HG02981 (cell line): ENCODE data around the gene PRMT9.

Experiments used
- ATAC-seq: cut with Tn5 transposase; IDR thresholded peaks from one replicate; pipeline ENCODE4 v1.9.1; 2021; ENCODE audit warnings: mild to moderate bottlenecking, moderate library complexity; ENCODE audit not compliant: unreplicated experiment

Gene PRMT9

GRCh38 chr4:147625733-147626132, 58.2 kb downstream of the PRMT9 start:
- ATAC-seq: no peak

GRCh38 chr4:147620315-147620714, 63.6 kb downstream of the PRMT9 start:
- no peak for ATAC-seq

GRCh38 chr4:147617841-147618691, 65.9 kb downstream of the PRMT9 start:
- ATAC-seq: peak; percentile 15

GRCh38 chr4:147617173-147617840, 66.7 kb downstream of the PRMT9 start, which contains the start of gene TMEM184C:
Gene TMEM184C, plus strand, starts transcription at chr4:147617397. Its CDS starts 560 bp downstream, at chr4:147617957.
- ATAC-seq: peak; percentile 100

GRCh38 chr4:147616849-147617172, 67.2 kb downstream of the PRMT9 start:
- peak; percentile 7 for ATAC-seq

GRCh38 chr4:147610686-147611085, 73.3 kb downstream of the PRMT9 start:
- no peak for ATAC-seq

GRCh38 chr4:147607471-147607870, 76.5 kb downstream of the PRMT9 start:
- ATAC-seq: no peak

GRCh38 chr4:147605499-147605898, 78.5 kb downstream of the PRMT9 start:
- no peak for ATAC-seq

- no peak for ATAC-seq
Measured at GRCh38 chr4:147599769-147600168, 84.2 kb downstream of the PRMT9 start.

GRCh38 chr4:147599206-147599605, 84.8 kb downstream of the PRMT9 start:
- ATAC-seq: no peak

GRCh38 chr4:147597561-147597960, 86.4 kb downstream of the PRMT9 start:
- no peak for ATAC-seq

GRCh38 chr4:147596981-147597380, 87.0 kb downstream of the PRMT9 start:
- no peak for ATAC-seq

- no peak for ATAC-seq
Measured at GRCh38 chr4:147596377-147596776, 87.6 kb downstream of the PRMT9 start.

- no peak for ATAC-seq
Measured at GRCh38 chr4:147594578-147594977, 89.4 kb downstream of the PRMT9 start.

- no peak for ATAC-seq
Measured at GRCh38 chr4:147594107-147594506, 89.9 kb downstream of the PRMT9 start.

- ATAC-seq: no peak
Measured at GRCh38 chr4:147591106-147591505, 92.9 kb downstream of the PRMT9 start.

GRCh38 chr4:147590249-147590920, 93.6 kb downstream of the PRMT9 start:
- ATAC-seq: peak; percentile 63

GRCh38 chr4:147589586-147589985, 94.4 kb downstream of the PRMT9 start:
- ATAC-seq: no peak
